Stimulated activated CD4-positive, alpha-beta T cell treated with anti-CD3 and anti-CD28 coated beads, Interleukin-15, amount 100 ng/mL, for 1 hour (primary cell): Measurements from ENCODE around the gene TNIK.

ENCODE experiments used
- DNase-seq, 2 donors: peaks; one replicate each; pipeline ENCODE4 v3.0.0-alpha.2; 2020; ENCODE audit warnings: low read depth in 1 of 2, low spot score in 1 of 2

The TNIK gene

DNA sequence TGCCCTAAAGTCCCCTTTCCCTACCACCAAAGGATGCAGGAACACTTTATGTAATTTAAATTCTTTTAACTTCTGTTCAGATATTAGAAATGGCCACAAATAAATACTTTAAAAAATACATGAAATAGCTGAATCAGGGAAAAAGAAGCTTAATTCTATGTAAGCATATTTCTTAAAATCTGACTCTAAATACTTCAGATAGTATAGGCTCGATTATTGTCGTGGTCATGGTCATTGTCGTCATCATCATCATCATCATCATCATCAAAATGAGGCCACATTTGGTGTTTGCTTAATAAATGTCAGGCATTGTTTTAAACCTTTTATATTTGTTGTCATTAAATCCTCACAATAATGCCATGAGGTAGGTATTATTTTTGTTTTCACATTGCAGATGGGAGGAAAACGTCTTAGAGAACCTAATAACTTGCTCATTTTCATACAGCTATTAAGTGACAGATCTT lies 448.3 kb downstream of the TNIK start:
- DNase-seq = no peak
